Psoas muscle (tissue), 8 donors: Measurements from ENCODE around the gene USP20. TPM values are rescaled to one million over a fixed set of nuclear protein-coding genes. Genes with fewer than 3 reads are reported as not detected.

Experiments used
- ATAC-seq, 4 donors: fragments of 200-7000 bp; cut with Tn5 transposase; one replicate each; pipeline ENCODE4 v1.9.1; 2020; ENCODE audit warnings: moderate library complexity in 3 of 4, mild to moderate bottlenecking in 2 of 4
- DNase-seq, 2 donors: peaks; one replicate each; pipeline ENCODE4 v3.0.0-alpha.2; 2020
- H3K27ac ChIP-seq: fragments of 200-600 bp; one replicate; pipeline ENCODE4 v1.8.0; 2022
- H3K27me3 ChIP-seq, 3 donors: fragments of 200-600 bp in 1 of 3; one replicate each; pipeline versions ENCODE4 v1.6.1 to v1.8.0; 2013 to 2022; ENCODE audit warnings: low read length in 2 of 3, mild to moderate bottlenecking in 2 of 3, moderate library complexity in 1 of 3; ENCODE audit not compliant: insufficient read depth in 3 of 3
- H3K36me3 ChIP-seq, 2 donors: fragments of 200-600 bp in 1 of 2; one replicate each; pipeline versions ENCODE4 v1.6.1 to v1.8.0; 2013 to 2022; ENCODE audit warnings: low read depth in 1 of 2, mild to moderate bottlenecking in 1 of 2, moderate library complexity in 1 of 2; ENCODE audit not compliant: insufficient read depth in 1 of 2
- H3K4me1 ChIP-seq: fragments of 200-600 bp; one replicate; pipeline ENCODE4 v1.8.0; 2022
- H3K4me3 ChIP-seq: fragments of 200-600 bp; one replicate; pipeline ENCODE4 v1.8.0; 2022; ENCODE audit warnings: mild to moderate bottlenecking
- H3K9me3 ChIP-seq: fragments of 200-600 bp; one replicate; pipeline ENCODE4 v1.8.0; 2022
- WGBS, 3 donors: extraction: QIAGEN DNeasy Blood & Tissue Kit; methylation state at CpG; one replicate each; pipeline versions ENCODE4 v1.1.6 to v1.1.7; 2013; 5-methylcytosine and 5-hydroxymethylcytosine counted together
- intact Hi-C, 2 donors: fragments of 100-400 bp; cut with DNase I; formaldehyde crosslinking; loops; one replicate each; pipeline versions ENCODE4 v1.11.0 to v1.14.2; 2022
- polyA plus RNA-seq, 3 donors: library from polyadenylated mRNA; stranded (reverse); fragments of 200-250 nt; gene quantifications; one replicate each; pipeline ENCODE4 v1.2.3, GENCODE V29; 2013
- total RNA-seq, 4 donors: library from RNA; stranded (reverse); fragmentation: NEBNext Ultra II Directional in 2 of 4; extraction: Animal tissue kit (Norgen Biotek cat#: 25700) in 2 of 4; gene quantifications; one replicate each; pipeline versions ENCODE4 v1.2.1 to v1.2.4, GENCODE V29; 2021 to 2023
- TF ChIP-seq, protein P1 (sequence below): fragments of 200-600 bp; IDR thresholded peaks from one replicate; pipeline ENCODE4 v1.8.0; 2022; ENCODE audit warnings: antibody characterized with exemption
- donor health status: healthy with polysubstance abuse.
- donor health status: DM: no; HTN: no; CAD: no; lungs with moderate emphysema.
- donor health status: Bipolar disorder and iron deficiency.
- donor health status: healthy.
- donor health status: DM: yes; HTN: yes; CAD: no.
- donor health status: DM: no; HTN: no; CAD: no.
- donor health status: DM: no; HTN: no; CAD: no.
- donor health status: DM: yes; HTN: yes; CAD: no.

Gene USP20
- total and polyA plus RNA-seq, 7 donors: 9.5 to 18.4 (median 15.2) TPM

DNA sequence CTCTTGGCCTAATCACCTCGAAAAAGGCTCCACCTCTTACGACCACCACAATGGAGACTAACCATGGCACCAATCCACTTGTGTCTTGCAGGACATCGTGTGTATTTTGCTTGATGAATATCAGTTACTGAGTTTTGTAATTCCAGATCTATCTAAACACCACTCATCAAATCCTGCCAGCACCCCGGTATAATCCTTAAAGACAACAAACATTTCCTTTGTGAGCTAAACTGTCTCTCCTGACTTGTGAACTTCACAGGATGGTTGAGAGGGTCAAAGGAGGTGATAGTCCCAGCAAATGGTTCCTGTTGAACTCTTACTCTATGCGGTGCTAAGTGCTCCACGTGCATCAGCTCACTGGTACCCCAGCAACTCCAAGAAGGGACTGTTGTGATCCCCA lies 36.3 kb upstream of the USP20 start:
- H3K27me3 ChIP-seq: peaks cover 0 to 10% (median 0%) of the 10 kb centered on the region in 3 donors
- 55 to 61% (median 56%) methylated on average over 6 of the region's 6 CpGs for WGBS, 3 donors
- H3K4me1 ChIP-seq: peaks cover 3% of the 10 kb centered on the region
- no peak overlapping the region for H3K4me3 ChIP-seq
- no peak for ATAC-seq
- intact Hi-C loops: no loop called here
- H3K9me3 ChIP-seq: no peaks in the 10 kb centered on the region
- H3K27ac ChIP-seq: no peak overlapping the region
- TF ChIP-seq, protein P1, sequence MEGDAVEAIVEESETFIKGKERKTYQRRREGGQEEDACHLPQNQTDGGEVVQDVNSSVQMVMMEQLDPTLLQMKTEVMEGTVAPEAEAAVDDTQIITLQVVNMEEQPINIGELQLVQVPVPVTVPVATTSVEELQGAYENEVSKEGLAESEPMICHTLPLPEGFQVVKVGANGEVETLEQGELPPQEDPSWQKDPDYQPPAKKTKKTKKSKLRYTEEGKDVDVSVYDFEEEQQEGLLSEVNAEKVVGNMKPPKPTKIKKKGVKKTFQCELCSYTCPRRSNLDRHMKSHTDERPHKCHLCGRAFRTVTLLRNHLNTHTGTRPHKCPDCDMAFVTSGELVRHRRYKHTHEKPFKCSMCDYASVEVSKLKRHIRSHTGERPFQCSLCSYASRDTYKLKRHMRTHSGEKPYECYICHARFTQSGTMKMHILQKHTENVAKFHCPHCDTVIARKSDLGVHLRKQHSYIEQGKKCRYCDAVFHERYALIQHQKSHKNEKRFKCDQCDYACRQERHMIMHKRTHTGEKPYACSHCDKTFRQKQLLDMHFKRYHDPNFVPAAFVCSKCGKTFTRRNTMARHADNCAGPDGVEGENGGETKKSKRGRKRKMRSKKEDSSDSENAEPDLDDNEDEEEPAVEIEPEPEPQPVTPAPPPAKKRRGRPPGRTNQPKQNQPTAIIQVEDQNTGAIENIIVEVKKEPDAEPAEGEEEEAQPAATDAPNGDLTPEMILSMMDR: no peak
- DNase-seq: no peak
- H3K36me3 ChIP-seq: no peaks in the 10 kb centered on the region

GRCh38 chr9:129801504-129801903 lies 33.8 kb upstream of the USP20 start:
- DNase-seq: no peak
- intact Hi-C loops: no loop called here
- Histone ChIP-seq H3K27me3 (no peaks in the 10 kb centered on the region), H3K4me3 (no peak overlapping the region), H3K36me3 (peaks cover 0 to 17% of the 10 kb centered on the region in 2 donors), H3K27ac (no peak overlapping the region), H3K9me3 (no peaks in the 10 kb centered on the region), H3K4me1 (peaks cover 8% of the 10 kb centered on the region)
- no peak for ATAC-seq
- TF ChIP-seq, protein P1: no peak
- WGBS, 3 donors: 76 to 81% (median 80%) methylated on average over 17 of the region's 17 CpGs

- DNase-seq (peak; percentile 95 to 96), ATAC-seq (peak; percentile 96 to 100 (median 99))
- H3K4me3 ChIP-seq: peak within 1 kb of the TSS; percentile 94
- peaks cover 8% of the 10 kb centered on the region for H3K4me1 ChIP-seq
- peak within 1 kb of the TSS; percentile 90 for H3K27ac ChIP-seq
- no peaks in the 10 kb centered on the region for H3K27me3 ChIP-seq
- intact Hi-C loops: no loop called here
- WGBS, 3 donors: 0 to 2% (median 1%) methylated on average over 68 to 93 of the region's 93 CpGs
- peaks cover 0 to 32% of the 10 kb centered on the region in 2 donors for H3K36me3 ChIP-seq
- TF ChIP-seq, protein P1: no peak
- H3K9me3 ChIP-seq: no peaks in the 10 kb centered on the region
These were observed 32.2 kb upstream of the USP20 start, which contains the start of gene TOR1B for GRCh38 chr9:129802833-129803675. TOR1B (plus strand) TSS chr9:129803184; CDS start chr9:129803213, 29 bp downstream.

DNA sequence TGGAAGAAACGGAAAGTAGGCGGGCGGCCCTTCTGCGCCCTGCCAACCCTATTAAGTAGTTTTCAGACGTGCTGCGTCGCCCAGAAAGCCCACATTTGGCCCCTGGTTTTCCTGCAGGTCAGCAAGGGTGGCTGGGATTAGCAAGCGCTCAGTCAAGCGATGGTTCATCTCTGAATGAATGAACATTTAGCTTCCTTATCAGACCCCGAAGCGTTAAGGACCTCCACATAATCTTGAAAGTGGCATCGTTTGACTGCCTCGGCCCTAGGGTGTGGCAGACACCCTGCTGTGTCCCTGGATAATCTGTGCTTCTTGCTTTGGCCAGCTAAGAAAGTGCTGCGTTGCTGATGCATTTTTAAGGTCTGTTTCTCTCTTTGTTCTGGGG lies 31.6 kb upstream of the USP20 start:
- H3K9me3 ChIP-seq: no peaks in the 10 kb centered on the region
- H3K4me3 ChIP-seq: peak overlapping the region; percentile 94
- TF ChIP-seq, protein P1: no peak
- peak overlapping the region; percentile 90 for H3K27ac ChIP-seq
- peaks cover 8% of the 10 kb centered on the region for H3K4me1 ChIP-seq
- ATAC-seq (no peak), DNase-seq (no peak)
- 1 to 3% (median 2%) methylated on average over 14 of the region's 14 CpGs for WGBS, 3 donors
- intact Hi-C loops: no loop called here
- no peaks in the 10 kb centered on the region for H3K27me3 ChIP-seq
- H3K36me3 ChIP-seq: peaks cover 0 to 35% of the 10 kb centered on the region in 2 donors
